ENCODE data around the gene CAMTA1.
"Not testable (repeated sequence)": the region's sequence is repeated elsewhere in the genome, so short reads cannot be mapped to it uniquely, and the experiment has no call there.

The CAMTA1 gene

GRCh38 chr1:7371926-7372325 lies 586.7 kb downstream of the CAMTA1 start:
- DNase-seq (ENCODE audit: low spot score) = no peak

- DNase-seq (ENCODE audit: low spot score) = no peak
These were observed 587.3 kb downstream of the CAMTA1 start for GRCh38 chr1:7372477-7373120.

DNA sequence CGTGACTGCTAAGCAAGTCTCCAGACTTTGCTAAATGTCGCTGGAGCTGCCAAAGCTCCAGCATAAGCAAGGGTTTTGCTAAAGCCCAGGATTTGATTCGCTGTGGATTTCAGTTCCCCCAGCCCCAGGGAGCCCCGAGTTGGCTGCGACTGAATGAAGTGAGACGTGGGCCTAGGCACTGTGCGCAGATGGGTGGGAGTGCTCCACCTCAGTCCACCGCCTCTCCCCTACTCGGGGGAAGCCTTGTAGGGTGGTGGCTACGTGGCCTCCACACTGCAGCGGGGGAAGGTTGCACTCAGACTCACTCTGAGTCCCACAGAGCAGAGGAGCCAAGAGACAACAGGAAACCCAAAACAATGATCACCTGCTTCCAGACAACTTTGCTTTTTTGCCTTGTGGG lies 588.0 kb downstream of the CAMTA1 start:
- no peak for DNase-seq (ENCODE audit: low spot score)

- DNase-seq (ENCODE audit: low spot score) = no peak
These were observed 588.8 kb downstream of the CAMTA1 start for GRCh38 chr1:7373876-7374562.

- DNase-seq (ENCODE audit: low spot score) = no peak
These were observed 589.4 kb downstream of the CAMTA1 start for GRCh38 chr1:7374563-7375160.

GRCh38 chr1:7375329-7375728 lies 590.1 kb downstream of the CAMTA1 start:
- DNase-seq (ENCODE audit: low spot score) = no peak

DNA sequence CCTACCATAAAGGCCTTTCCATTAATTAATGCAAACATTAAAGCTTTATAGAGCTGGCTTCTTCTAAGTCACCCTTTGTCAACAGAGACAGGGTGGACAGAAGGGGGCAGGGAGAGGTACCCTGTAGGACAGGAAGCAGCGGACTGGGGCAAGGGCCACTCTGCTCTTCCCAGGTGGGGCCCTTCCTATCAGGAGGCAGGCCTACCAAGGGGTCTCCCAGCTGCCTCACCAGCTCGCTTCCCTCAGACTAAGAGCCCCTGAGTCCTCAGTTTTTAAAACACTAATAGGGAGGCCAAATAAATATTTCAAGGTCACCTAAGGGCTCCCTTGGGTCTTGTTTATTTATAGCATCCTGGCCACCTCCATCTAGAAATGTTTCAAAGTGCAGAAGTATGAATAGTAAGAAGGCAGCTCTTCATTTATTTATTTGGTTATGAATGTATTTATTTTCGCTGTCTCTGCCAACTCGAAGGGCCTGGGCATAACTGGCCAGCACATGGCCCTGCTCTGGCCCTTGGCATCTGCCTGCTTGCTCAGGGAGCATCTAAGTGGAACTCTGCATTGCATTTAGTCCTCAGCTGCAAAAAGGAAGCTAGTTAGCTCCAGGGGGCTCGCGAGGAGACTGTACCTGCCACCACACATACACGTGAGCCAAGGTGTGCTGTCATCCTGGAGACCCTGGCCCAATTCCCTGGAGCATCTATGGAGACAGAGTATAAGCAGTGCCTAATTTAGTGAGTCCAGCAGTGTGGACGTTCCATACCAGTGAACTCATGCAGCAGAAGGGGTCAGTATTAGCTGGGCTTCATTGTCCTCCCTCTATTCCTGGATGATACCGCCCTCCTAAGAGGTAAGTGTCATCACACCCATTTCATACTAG lies 590.8 kb downstream of the CAMTA1 start:
- peak; percentile 5 for DNase-seq (ENCODE audit: low spot score)

DNA sequence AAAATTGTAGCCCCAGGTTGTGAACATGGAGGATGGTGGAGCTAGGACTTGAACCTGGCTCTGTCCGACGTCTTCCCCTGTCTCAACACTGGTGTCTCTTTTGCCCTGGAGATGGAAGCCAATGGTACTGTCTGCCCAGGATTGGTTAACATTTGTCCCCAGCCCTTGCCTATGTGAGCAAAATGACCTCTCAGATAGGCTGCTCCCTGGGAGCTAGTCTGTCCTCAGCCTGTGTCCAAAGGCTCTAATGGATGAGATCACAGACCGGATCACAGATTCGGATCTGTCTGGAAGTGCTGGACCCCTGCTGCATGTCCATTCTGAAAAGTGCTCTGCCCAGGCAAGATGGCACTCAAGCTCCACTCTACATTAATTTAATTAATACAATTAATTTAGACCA lies 591.4 kb downstream of the CAMTA1 start:
- DNase-seq (ENCODE audit: low spot score) = no peak

DNA sequence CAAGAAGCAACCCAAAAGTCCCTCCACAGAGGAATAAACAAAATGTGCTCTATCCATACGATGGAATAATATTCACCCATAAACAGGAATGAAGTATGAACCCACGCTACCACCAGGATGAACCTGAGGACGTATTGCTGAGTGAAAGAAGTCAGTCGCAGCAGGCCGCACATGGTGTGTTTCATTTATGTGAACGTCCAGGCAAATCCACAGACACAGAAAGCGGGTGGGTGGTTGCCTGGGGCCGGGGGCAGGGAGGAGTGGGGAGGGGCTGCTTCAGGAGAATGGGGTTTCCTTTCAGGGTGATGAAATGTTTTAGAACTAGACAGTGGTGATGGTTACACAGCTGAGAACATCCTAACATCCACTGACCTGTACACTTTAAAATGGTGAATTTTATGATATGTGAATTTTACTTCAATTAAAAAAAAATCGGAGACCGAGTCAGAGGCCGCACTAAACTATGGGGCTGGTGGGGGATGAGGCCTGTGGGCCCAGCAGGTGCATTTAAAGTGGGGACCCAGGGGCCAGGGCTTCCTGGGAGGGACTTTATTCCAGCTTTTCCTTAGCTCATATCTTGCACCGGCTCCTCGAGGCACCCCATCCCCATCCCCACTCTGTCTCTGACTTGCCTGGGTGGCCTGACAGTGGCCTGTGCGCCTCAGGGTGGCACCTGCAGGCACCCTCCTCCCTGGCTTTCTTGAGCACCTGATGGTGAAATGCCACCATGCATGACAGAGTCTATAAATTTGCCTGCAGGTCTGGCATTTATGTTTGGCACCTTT lies 593.3 kb downstream of the CAMTA1 start:
- peak; percentile 9 for DNase-seq (ENCODE audit: low spot score)

DNA sequence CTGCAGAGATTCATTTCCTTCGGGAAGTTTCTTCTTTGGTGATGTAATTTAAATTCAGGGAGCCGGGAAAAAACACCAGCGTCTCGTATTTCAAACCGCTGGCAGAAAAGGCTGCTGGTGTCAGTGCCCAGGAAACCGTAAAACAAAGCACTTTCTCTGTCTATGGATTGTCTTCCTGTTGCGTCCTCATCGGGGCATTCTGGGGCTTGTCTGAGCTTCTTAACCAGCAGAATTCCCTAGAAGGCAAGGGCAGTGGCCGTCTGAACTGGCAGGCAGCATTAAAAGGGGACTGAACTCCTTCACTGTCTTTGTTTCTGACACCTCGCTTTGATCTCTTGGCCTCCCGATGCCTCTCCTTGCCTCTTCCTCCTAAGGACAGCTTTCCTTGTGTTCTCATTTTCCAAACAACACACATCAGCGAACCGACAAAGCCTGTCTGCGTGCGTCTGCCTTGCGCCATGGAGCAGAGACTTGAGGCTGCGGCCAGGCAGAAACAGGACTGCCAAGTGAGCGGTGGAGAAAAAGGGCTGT lies 594.3 kb downstream of the CAMTA1 start:
- DNase-seq (ENCODE audit: low spot score) = peak; percentile 6

DNA sequence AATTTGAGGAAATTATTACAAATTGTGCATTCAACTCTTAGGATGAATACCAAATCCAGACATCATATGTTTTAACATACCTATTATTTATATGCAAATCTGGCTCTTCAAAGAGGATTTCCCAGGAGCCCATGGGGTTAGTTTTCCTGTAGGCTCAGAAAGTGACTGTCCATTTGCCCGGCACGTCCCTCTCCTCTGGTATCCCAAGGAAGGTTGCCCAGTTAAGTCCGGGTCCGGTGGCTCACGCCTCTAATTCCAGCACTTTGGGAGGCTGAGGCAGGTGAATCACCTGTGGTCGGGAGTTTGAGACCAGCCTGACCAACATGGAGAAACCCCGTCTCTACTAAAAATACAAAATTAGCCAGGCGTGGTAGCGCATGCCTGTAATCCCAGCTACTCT lies 594.8 kb downstream of the CAMTA1 start:
- not testable (repeated sequence) for DNase-seq (ENCODE audit: low spot score)

DNA sequence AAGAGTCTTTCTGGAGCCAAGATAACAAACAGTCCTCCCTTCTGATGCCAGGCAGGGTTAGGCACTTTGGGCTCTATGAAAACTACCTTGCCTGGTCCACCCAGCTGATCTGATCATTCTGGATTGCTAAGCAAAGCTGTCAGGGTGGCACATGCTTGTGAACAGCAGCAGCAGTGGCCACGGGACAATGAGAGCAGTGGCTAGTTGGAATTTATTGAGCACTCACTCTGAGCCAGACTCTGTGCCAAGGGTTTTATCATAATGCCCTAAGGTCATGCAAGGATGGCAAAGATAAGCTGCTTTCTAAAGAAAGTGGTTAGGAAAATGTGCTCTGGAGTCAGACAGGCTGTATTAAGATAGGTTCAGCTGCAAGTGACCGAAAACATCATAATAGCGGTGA lies 595.5 kb downstream of the CAMTA1 start:
- DNase-seq (ENCODE audit: low spot score) = no peak

DNA sequence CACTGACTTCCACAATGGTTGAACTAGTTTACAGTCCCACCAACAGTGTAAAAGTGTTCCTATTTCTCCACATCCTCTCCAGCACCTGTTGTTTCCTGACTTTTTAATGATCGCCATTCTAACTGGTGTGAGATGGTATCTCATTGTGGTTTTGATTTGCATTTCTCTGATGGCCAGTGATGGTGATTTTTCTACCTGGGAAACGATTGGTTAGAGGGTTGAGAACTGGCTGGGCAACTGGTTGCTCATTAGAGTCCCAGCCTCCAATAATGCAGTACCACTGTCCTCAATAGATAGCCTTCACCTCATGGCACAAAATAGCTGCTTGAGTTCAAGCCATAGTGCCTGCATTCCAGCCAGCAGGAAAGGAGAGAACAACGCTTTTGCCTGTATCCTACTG lies 596.5 kb downstream of the CAMTA1 start:
- DNase-seq (ENCODE audit: low spot score) = not testable (repeated sequence)

- DNase-seq (ENCODE audit: low spot score) = peak; percentile 2
These were observed 597.7 kb downstream of the CAMTA1 start for GRCh38 chr1:7382971-7383370.

- DNase-seq (ENCODE audit: low spot score) = peak; percentile 5
These were observed 598.6 kb downstream of the CAMTA1 start for GRCh38 chr1:7383671-7384520.

DNA sequence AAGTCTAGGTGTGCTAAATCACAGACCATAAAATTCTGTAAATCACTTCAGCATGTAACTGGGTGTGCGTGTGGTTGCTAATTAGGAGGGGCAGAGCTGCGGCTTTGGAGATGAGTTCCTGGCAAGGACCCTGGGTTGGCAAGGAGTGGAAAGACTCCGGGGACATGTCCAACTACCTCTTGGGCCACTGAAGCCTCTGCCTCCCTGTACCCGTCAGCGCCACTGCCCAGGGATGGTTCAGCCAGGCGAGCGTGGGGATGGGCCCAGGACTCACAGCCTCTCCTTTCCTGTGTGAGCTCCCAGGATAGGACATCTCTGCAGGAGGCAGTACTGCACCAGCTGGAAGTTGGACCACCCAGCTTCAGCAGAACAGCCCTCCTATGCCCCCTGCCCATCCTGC lies 599.4 kb downstream of the CAMTA1 start:
- DNase-seq (ENCODE audit: low spot score) = peak; percentile 5

GRCh38 chr1:7385471-7386225 lies 600.4 kb downstream of the CAMTA1 start:
- DNase-seq (ENCODE audit: low spot score) = peak; percentile 15

- peak; percentile 13 for DNase-seq (ENCODE audit: low spot score)
These were observed 601.2 kb downstream of the CAMTA1 start for GRCh38 chr1:7386226-7387052.
